Islet precursor cell (in vitro differentiated cells): ENCODE results near the gene SULT1C3.
A peak's percentile ranks its signal among the peaks of the same experiment; 100 is the strongest.

Experiments used
- DNase-seq: peaks from one replicate; pipeline ENCODE4 v3.0.0-alpha.2; 2018

The SULT1C3 gene

DNA sequence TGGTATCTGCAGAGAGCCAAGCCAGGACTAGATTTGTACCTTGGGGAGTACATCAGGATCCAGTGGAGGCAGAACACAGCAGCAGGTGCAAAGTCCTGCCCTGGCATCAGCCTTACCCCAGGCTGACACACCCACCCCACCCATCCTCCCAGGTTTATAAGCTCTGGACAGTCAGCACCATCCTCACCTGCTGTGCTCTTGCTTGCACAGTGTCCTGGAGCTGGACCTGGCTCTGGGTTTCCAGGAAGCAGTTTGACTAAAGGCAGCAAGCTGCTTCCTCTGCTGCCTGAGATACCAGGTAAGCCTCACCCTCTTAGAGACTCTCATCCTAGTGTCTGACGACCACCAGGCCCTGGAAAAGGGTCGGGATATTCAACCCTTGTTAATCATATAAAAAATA lies at the start of gene SULT1C3:
Gene SULT1C3, plus strand, starts transcription at position 183 of the 400 bp plus-strand sequence. CDS start 7,227 bp downstream, outside the sequence.
- DNase-seq = no peak

DNA sequence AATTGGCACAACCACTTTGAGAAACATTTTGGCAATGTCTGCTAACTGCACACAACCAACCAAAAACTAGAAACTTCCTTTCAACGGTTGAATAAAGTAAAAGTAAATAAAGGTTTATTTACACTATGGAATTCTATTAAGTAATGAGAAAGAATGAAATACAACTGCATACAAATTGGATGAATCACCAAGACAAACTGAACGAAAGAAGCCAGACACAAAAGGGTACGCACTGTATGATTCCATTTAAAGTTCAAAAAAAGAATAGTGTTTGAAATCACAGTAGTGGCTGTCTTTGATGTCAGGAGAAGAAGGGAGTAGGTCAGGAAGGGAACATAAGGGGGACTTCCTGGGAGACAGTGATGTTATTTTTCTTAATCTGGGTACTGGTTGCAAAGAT lies 46.5 kb upstream of the SULT1C3 start:
- DNase-seq = no peak

DNA sequence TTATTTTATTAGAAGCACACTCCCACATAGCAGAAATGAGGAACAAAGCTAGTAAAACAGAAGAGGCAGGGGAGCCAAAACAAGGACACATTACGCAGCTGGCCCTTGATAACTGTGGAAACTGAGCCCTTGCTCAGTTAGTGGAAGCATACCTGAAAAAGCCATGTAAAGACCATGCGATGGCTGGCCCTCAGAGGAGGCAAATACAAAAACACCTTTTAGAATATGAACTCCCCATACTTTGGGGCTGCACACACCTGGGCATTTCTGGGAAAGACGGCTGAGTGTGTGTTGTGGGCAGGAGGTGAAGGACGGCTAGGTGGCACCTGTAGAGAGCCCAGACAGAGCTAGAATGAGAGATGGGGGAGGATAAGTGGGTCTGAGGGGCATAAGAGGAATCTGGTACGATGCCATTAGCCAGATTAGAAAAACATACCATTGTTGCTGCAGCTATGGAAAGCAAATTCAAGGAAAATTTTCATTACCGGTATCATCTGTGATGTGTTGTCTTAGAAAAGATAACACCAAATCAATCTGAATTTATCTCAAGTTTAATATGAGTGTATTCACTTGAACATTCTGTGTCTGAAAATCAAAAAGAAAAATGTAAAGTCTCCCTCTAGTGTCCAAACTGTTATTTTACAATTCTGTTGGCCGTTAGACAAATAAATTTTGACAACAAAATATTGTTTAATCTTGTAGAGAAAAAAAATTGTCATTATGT lies 45.2 kb upstream of the SULT1C3 start:
- no peak for DNase-seq

DNA sequence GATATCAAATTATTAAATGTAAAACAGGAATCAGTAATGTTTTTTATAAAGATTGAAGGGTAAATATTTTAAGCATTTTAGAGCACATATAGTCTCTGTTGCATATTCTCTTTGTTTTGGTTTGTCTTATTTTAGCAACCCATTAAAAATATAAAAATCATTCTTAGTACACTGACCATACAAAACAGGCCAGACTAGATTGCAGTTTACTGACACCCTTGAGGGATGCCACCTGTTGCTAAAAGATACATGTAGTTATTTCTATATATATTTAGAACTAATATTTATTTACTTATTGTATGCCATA lies 44.7 kb upstream of the SULT1C3 start:
- DNase-seq = no peak

DNA sequence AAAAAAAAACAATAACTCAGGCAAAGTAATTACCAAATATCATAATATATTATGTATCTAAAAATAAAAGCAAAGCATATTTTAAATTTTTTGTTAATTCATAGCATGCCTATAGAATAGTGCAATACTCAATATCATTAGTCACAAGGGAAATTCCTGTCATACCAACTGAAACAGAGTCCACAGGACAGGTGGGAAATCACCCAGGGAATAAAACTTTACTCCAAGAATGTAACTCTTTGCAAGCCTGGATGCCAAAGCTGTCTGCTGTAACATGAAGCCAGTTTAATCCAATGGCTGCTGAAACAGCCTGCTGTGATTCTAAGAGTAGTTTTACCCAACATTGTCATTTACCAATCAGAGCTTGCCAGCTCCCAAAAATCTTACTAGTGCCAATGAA lies 40.0 kb upstream of the SULT1C3 start:
- DNase-seq = no peak

DNA sequence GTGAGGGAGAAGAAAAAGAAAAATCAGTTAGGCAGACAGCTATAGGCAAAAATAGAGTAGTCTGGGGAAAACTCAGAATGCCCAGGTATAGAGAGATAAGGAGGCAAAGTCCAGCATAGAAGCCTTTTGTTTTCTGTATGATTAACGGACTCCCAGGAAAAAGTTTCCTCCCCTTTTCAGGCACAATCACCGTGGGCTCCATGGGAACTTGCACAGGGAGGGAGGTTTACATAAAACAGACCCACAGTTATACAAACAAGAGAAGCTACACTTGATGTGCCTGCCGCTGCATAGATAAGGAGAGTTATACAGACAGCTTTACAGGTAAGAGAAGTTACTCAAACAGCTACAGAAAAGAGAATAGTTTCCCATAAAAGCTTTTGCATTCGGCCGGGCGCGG lies 39.2 kb upstream of the SULT1C3 start:
- DNase-seq = no peak

DNA sequence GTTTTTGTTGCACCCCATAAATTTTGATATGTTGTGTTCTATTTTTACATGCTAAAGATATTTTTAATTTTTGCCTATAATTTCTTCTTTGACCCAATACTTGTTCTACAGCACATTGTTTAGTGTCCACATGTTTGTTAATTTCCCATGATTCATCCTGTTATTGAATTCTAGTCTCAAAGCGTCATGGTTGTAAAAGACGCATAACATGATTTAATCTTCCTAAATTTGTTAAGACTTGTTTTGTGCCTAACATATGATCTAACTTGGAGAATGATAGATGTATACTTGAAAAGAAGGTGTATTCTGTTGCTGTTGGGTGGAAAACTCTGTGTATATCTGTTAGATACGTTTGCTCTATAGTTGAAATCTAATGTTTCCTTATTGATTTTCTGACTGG lies 27.1 kb upstream of the SULT1C3 start:
- no peak for DNase-seq

DNA sequence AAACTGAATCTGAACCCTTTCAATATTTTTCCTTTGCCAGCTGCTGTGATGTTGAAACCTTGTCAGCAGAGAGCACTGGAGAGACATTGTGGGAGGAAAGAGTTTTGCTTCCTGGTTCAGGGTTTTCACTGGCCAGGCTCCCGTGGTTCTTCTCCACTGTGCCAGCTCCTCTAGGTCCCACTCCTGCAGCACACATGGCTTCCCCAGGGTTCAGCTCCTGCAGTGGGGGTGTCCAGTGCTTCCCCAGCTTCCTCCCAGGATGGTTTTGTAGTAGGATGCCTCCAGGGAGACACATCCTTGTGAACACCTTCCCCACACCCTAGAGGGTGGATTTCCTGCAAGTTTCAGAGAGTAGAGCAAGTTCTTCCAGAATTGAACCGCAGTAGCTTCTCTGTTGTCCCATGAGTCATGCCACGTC lies 24.0 kb upstream of the SULT1C3 start:
- DNase-seq = peak; percentile 58

DNA sequence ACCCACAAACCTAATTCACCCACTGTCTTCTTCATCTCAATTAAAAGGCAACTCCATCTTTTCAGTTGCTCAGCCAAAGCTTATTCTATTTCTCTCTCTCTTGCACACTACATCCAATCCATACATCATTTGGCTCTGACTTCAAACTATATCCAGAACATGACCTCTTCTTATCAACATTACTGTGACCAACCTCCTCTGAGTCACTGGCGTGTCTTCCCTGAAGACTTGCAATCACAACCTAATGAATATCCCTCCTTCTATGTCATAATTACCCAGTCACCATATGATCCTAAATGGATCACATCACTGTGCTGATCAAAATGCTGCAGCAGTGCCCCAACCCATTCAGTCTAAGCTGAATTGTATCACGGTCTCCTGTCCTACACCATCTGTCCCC lies 22.6 kb upstream of the SULT1C3 start:
- DNase-seq = no peak

DNA sequence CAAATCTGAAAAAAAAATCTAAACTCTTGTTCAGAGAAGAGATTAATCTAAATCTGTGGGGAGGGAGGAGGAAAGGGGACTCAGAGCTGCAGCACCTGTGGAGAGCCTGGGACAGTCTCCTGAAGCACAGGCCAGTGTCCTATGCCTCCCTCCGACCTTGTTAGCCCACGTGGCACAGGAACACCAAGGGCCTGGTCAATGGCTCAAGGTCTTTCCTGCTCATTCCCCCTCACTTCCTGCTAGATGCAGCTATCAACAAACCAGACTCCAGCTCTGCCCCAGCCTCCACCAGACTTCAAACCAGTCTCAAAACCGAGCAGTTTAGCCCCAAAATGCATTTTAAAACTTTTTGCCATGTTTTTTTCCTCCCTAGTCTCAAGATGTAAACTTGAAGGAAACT lies 20.1 kb upstream of the SULT1C3 start:
- no peak for DNase-seq

DNA sequence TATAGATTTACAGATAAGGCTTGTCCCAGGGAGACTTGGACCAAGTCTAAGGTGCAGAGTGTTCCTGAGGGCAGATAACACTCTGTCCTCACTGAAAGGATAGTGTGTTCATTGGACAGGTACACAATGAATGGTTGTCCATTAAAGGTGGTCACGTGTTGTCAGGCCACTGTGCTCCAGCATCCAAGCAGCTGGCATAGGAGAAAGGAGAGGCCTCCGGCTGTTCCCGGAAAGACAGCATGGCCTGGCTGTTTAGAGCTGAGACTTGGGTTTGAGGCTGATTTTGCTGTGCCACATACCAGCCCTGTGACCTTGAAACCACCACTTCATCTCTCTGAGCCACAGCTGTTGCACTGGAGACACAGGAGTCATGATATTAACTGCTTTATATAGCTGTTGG lies 19.6 kb upstream of the SULT1C3 start:
- DNase-seq = no peak

DNA sequence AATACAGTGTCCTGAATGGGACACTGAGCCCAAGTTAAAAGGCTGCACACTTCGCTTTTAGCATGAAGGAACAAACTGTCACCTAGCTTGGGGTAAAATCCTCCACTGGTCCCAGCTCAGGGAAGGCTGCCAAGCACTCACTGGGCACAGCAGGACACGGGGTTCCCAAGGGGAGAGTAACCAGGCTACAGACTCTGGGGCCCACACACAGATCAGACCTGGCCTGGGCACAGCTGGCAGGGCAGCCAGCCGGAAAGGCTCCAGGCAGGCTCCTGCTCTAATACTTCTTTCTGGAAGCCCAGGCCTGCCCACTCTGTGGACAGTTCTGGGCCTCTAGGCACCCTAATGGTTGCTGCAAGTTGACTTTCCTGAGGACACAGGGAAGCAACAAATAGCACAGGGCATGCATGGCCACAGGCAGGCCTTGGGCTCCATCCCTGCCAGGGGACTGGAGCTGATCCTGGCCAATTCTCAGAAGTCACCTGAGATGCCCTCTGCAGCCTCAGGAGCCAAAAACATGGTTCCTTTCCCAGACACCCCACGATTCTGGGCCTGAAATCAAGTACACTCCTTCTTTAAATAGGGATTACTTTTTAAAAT lies 18.7 kb upstream of the SULT1C3 start:
- no peak for DNase-seq

DNA sequence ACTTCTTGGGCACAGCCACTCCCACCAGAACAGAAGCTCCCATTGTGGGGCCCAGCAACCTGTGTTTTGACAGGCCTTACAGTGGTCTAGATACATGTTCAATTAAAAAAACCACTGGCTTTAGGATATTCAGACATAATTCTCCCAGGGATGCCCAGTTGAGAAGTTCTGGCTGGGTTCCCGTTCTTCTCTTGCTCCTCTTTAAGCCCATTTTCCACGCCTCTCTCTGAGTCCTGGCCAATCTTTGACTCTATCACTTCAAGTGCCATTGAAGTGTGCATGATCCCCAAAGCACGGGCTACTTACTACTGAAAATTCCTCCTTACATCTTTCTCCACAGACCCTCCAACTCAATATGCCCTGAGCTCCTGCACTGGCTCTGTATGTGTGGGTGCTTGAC lies 17.5 kb upstream of the SULT1C3 start:
- no peak for DNase-seq

DNA sequence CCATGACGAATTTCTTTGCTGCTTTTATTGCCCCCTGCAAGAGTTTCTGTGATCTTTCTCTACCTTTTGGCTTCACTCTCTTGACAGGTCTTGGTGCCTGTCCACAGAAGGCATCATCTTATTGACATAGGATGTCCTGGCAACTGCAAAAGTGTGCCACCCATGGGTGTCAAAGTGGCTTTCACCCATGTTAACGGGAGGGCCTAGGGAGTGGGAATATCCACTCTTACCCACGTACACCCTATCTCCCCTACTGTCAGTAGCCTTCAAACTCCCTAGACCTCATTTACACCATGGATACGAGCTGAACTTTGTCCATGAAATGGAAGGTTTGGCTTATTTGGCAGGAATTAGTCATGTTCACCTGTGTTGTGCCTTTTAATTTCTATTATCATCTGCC lies 16.2 kb upstream of the SULT1C3 start:
- no peak for DNase-seq

DNA sequence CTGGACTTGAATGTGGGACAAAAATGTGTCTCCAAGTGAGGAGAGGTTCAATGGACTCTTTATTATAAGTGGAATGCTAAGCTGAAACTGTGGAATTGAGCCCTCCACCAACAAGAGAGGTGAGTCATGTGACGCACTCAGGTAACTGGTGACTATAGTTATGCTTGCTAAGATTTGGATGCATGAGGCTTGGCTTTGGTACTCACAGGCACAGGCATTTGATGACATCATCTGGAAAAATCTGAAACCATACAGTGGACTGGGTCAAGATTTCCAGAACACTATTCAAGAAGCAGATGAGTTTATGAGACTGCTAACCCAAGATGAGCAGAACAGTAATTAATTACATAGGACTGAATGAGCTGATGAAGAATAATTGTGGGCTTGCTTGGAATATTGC lies 15.7 kb upstream of the SULT1C3 start:
- no peak for DNase-seq

DNA sequence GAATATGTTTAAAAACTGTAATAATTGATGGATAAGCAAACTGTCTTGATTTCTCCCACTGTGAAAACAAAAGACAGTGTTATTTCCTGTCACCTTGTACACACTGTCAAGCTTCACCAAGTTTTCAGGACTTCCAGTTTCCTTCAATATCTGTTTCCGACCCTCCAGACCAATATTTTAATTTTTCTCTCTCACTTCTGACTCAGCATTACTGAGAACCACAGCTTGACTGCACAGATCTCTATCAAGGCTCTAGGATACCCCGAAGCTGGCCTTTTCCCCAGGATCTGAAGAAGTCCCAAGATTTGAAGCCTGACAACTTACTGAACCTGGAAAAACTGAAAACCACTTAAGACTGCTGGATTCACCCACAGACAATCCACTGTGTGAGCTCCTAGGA lies 13.2 kb upstream of the SULT1C3 start:
- DNase-seq = no peak

DNA sequence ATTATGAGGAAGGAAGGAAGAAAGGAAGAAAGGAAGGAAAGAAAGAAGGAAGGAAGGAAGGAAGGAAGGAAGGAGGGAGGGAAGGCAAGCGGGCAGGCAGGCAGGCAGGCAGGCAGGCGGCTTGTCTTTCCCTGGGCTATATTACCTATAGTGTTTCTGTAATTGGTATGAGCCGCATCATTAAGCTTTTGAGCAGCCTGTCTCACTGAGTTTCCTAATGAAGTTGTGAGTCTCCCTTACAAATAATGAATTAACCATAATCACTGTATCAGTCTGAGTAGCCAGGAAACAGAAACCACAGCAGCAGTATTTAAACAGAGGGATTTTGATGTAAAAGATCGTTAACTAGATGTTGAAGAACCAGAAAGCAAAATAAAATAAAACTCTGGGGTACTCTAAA lies 11.8 kb upstream of the SULT1C3 start:
- no peak for DNase-seq

DNA sequence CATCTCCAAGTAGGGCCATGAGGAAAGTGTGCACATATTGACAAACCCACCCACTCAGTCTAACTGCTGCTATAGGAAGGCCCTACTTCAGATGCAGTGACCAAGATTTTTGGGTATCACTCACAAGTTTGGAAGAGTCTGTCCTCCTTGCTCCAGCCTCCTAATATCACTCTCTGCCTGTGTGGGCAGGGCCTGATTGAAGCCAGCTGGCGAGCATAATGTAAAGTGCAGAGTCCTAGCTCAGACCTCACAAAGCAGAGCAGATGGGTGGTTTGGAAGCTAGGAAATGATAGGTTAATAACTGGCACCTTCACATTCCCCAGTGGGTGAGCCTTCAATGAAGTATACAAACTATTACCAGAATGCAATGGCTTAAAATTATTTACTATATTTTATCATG lies 11.2 kb upstream of the SULT1C3 start:
- no peak for DNase-seq

DNA sequence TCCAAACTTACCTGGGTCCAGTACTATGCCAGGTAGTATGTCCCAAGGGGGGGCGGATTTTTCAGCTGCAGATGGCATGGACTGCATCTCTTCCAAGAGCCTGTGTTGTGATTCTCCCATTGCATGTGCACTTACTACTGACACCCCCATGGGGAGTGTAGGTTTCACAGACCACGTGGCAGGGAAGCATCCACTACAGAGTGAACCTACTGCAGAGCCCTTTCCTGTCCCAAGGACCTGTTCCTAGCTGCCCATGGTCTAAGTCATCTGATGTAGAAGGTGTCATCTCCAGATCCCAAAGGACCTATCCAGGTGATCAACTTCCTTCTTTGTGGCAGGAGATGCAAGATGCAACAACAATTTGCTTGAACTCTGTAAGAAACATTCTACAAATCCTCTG lies 9.9 kb upstream of the SULT1C3 start:
- no peak for DNase-seq

DNA sequence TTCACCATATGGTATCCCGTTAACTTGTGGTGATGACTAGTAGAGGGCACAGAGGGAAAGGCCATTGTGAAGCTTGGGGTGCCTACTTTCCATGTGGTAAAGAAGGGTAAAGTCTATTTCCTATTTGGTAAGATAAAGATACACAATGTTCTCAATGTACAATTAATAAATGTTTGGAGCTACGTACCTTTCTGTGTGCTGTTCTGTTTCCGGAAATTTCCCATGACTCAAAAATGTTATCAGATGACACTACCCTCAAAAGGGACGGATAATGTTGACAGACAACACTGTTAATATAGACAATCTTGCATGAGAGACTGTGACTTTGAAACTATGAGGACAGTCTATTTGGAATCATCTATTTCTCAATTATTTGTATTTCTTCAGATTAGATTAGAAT lies 4.2 kb upstream of the SULT1C3 start:
- DNase-seq = no peak

DNA sequence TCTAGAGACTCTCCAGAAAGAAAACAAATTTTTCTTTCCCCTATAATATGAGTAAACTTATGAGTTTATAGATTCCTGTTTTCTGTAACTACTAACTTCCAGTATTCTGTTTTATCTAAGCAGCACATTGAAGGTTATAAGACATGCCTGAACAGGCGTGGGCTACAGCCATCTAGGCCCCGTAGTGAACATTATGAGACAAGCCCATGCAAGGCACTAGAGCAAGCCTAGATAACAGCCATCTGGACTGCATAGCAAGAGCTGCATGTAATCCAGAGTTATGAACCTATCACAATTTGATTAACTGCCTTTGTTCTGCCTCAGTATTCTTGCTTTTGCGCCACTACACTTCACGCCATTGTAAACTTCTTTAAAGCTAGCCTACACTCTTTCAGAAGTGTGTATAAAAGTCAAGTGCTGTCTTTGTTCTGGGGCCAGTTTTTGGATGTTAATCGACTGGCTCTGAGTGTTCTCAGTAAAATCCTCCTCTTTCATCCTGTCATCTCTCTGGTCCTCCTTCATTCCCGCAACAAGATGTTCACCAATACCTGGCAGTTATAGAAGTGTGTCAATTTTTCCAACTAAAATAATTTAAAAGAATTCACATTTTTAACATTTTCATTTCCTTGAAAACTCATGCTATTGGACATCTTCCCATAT lies 3.0 kb upstream of the SULT1C3 start:
- DNase-seq = no peak

DNA sequence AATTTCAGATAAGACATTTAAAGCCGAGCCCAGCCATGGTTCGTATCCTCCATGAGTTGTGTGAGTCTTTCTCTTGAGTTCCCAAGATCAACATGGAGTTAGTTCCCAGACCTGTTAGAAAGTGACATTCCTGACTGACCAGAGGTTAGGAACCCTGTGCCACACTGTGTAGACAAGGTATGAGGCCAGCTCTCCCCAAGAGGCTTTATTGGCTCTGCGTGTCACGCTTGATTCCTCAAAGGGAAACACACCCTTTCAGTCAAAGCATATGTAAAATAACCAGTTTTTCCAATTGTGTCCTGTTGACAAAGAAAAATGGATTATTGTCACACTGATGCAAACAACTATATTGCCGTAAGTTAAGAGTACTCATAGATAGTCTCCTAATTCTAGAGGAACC lies 1.2 kb downstream of the SULT1C3 start:
- no peak for DNase-seq

DNA sequence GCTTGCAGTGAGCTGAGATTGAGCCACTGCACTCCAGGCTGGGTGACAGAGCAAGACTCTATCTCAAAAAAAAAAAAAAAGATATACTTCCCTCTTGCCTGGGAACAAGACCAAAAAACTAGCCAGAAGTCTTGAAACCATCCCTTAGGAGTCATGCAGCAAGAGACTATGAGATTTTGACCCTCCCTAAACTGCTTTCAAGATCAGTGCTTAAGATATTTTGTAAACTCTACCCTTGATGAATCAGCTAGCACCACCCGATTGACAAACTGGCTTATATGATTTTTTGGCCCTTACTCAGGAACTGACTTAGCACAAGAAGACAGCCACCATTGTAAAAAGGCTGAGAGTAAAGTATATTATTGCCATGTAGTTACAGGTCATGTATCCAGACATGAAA lies 3.8 kb downstream of the SULT1C3 start:
- DNase-seq = no peak

DNA sequence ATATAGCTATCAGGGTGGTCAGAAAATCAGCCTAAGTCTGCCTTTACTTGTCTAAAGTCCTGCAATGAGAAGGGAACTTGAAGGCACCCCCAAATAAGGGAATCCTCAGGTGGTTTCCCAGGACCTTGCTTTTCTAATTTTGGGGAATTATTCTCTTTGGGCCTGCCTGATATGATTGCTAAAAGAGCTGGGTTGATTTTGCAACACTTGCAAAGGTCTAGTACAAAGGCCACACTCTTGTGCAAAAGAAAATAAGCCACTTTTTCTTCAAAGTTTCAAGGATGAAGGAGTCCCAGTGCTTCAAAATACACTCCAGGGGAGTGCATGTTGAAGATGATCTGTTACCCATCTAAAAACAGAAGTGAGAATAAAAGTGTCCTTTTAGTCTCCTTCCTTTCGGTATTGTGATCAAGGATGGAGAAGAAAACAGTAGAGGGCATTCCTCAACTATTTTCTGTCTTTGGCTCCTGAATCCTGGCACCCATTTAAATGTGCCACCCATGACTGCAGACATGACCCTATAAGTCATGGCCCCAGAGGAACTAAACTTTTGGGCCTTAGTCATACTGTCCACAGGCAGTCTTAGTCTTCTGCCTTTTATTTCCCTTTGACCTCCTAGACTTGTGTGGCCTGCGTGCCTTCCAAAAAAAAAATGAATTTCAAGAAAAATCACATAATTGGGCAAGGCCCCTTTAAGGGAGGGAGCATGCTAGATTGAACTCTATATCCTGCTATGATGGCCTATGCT lies 5.1 kb downstream of the SULT1C3 start:
- no peak for DNase-seq
